Tibial nerve (tissue), 4 donors: ENCODE results near the gene RENBP.

Source experiments
- EP300 ChIP-seq, 2 donors: sonication (generic); formaldehyde crosslinking; IDR thresholded peaks; one replicate each; pipeline ENCODE4 v1.6.1; 2017; ENCODE audit warnings: antibody characterized with exemption in 2 of 2, mild to moderate bottlenecking in 1 of 2
- TF ChIP-seq, protein P1 (sequence below), 5 experiments: fragments of 200-600 bp in 3 of 5; fragments of 450-650 bp in 2 of 5; sonication (generic) in 3 of 5; IDR thresholded peaks; one replicate each; pipeline ENCODE4 v1.5.1; 2016 to 2019; ENCODE audit warnings: antibody characterized with exemption in 5 of 5, mild to moderate bottlenecking in 3 of 5, moderate library complexity in 2 of 5

DNA sequence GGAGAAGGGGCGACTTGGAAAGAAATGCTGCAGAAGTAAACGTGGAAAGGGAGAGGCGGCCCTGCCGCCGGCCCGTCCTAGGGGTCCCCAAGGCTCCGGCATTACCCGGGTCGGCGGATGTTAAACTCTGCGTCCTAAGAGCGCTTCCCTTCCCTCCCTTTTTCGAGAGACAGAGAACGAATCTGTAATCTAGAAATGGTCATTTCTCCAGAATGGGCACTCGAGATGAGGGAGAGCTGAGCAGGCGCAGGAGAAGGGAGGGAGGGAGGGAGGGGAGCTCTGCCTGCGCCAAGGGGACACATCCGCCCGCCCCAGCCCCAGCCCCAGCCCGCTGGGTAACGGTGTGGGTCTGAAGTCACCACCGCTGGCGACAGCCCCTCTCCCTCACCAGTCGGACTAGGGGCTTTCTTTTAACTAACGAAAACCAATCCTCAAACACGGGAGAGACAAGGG, 25.5 kb upstream of the RENBP start:
- TF ChIP-seq, protein P1, sequence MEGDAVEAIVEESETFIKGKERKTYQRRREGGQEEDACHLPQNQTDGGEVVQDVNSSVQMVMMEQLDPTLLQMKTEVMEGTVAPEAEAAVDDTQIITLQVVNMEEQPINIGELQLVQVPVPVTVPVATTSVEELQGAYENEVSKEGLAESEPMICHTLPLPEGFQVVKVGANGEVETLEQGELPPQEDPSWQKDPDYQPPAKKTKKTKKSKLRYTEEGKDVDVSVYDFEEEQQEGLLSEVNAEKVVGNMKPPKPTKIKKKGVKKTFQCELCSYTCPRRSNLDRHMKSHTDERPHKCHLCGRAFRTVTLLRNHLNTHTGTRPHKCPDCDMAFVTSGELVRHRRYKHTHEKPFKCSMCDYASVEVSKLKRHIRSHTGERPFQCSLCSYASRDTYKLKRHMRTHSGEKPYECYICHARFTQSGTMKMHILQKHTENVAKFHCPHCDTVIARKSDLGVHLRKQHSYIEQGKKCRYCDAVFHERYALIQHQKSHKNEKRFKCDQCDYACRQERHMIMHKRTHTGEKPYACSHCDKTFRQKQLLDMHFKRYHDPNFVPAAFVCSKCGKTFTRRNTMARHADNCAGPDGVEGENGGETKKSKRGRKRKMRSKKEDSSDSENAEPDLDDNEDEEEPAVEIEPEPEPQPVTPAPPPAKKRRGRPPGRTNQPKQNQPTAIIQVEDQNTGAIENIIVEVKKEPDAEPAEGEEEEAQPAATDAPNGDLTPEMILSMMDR (IDR thresholded peaks at IDR 0.05), result no peak
- TF ChIP-seq EP300 (IDR thresholded peaks at IDR 0.05), result no peak
